Stimulated activated CD4-positive, alpha-beta T cell treated with anti-CD3 and anti-CD28 coated beads, Interleukin-15, amount 100 ng/mL, for 24 hours (primary cell): Measurements from ENCODE around the gene ARHGEF28.

Experiments used
- DNase-seq: peaks from one replicate; pipeline ENCODE4 v3.0.0-alpha.2; 2020

ARHGEF28 gene

GRCh38 chr5:73625944-73626811 is at the start of gene ARHGEF28:
Gene ARHGEF28 (plus strand): TSS chr5:73626196. CDS start chr5:73684852, 58,656 bp downstream.
- DNase-seq, result peak; percentile 52

- DNase-seq, result no peak
Observed at GRCh38 chr5:73582285-73583145, 43.5 kb upstream of the ARHGEF28 start.

- DNase-seq, result no peak
Observed at GRCh38 chr5:73587923-73588322, 38.1 kb upstream of the ARHGEF28 start.

GRCh38 chr5:73591102-73591695 is 34.8 kb upstream of the ARHGEF28 start:
- DNase-seq, result peak; percentile 48

DNA sequence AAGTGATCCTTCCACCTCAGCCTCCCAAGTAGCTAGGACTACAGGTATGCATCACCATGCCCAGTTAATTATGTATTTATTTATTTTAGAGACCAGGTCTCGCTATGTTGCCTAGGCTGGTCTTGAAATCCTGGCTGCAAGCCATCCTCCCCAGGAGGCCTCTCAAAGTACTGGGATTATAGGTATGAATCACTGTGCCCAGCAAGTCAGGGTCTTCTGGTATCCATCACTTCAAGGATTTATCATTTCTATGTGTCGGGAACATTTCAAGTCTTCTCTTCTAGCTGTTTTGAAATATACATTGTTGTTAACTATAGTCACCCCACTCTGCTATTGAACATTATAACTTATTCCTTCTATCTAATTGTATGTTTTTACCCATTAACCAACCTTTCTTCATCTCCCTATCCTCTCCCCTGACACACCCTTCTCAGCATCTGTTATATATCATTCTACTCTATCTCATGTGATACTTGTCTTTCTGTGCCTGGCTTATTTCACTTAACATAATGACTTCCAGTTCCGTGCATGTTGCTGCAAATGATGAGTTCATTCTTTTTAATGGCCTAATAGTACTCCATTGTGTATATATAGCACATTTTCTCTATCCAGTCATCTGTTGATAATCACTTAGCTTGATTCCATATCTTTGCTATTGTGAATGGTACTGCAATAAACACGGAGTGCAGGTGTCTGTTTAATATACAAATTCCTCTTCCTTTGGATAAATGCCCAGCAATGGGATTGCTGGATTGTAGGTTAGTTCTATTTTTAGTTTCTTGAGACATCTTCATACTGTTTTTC is 34.1 kb upstream of the ARHGEF28 start:
- DNase-seq, result no peak

- DNase-seq, result no peak
Observed at GRCh38 chr5:73592551-73592950, 33.4 kb upstream of the ARHGEF28 start.

GRCh38 chr5:73596705-73597328 is 29.2 kb upstream of the ARHGEF28 start:
- peak; percentile 26 for DNase-seq

- no peak for DNase-seq
Observed at GRCh38 chr5:73599380-73599779, 26.6 kb upstream of the ARHGEF28 start.

DNA sequence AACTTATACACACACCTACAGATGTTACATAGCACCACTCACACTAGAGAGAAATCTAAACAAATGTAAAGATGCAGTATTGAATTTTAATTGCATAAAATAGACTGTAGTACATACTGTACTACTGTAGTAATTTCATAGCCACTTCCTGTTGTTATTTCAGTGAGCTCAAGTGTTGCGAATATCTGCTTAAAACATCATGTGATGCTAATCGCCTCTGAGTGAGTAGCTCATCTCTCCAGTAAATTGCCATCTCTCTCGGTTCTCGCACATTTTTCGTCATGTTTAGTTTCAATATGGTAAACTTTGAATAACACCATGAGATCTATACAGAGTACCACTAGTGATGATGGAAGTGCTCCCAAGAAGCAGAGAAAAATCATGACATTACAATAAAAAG is 22.0 kb upstream of the ARHGEF28 start:
- no peak for DNase-seq

- no peak for DNase-seq
Observed at GRCh38 chr5:73605223-73606087, 20.5 kb upstream of the ARHGEF28 start.

DNA sequence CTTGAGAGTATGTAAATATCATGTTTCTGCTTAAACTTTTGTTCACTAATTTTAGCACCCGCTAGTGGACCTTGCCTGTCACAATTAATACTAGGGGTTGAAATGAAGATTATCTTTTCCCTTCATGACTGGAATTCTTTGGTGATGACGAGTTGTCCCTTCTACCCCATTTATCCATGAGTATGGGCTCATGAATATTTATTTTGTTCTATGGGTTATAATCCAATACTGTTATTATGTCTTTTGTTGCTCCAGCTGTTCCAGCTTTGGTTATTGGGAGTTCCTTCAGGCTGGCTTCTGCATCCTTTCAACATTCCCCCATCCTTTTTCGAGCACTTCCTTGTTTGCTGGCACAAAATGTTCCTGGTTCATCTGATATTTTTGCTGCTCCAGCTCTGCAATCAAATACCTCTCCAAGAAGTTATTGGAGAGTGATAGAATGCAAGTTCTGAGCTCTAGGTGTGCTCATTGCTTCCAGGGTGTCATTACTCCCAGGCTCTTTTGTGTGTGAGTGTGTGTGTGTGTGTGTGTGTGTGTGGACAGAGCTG is 19.7 kb upstream of the ARHGEF28 start:
- no peak for DNase-seq

DNA sequence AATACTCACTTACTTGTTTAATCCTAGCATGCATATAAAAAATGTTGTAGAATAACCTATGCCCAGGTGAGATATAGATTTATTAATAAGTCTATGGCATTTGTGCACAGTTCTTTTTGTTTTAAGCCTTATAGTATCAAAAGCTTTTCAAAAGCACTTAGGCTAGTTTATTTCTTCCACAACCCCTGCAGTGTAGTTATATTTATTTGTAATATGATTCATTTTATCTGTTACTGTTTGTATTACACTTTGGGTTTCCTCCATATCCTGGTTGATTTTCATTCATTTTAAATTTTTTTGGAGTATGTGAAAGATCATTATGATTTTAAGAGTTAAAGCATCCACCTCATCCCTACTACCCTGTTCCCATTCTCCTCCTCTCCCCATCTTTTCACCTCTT is 18.8 kb upstream of the ARHGEF28 start:
- no peak for DNase-seq

GRCh38 chr5:73612799-73613198 is 13.2 kb upstream of the ARHGEF28 start:
- no peak for DNase-seq

GRCh38 chr5:73615085-73615484 is 10.9 kb upstream of the ARHGEF28 start:
- no peak for DNase-seq

- no peak for DNase-seq
Observed at GRCh38 chr5:73615947-73616346, 10.0 kb upstream of the ARHGEF28 start.

DNA sequence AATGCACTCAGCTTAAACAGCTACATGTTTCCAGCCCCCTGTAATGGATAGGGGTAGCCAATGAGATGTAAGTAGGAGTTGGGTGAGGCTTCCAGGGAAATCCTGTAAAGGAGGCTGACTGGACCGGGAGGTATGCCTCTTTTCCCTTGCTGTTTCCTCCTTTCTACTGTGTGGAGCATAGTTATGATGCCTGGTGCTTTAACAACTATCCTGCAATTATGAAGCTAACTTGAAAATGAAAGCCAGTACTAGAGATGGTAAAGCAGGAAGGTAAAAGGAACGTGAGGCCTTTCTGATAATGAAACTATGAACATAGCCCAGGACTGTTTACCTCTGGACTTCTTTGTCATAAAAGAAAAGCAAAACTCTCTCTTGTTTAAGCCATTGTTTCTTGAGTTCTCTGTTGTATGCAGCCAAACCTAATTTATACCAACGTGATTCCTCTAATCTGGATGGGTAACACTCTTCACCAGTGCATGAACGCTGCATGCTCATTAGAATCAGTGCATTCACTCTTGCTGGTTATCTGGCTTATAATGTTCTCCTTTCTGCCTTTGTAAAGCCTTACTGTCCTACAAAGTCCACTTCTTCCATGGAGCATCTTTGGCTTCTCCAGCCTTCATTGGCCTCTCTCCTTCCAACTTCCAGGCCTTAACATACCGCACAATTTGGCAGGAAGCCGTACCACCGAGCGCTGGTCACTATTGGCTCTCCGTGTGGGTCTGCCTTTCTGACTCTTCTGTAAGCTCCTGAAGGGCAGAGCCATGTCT is 8.3 kb upstream of the ARHGEF28 start:
- no peak for DNase-seq

DNA sequence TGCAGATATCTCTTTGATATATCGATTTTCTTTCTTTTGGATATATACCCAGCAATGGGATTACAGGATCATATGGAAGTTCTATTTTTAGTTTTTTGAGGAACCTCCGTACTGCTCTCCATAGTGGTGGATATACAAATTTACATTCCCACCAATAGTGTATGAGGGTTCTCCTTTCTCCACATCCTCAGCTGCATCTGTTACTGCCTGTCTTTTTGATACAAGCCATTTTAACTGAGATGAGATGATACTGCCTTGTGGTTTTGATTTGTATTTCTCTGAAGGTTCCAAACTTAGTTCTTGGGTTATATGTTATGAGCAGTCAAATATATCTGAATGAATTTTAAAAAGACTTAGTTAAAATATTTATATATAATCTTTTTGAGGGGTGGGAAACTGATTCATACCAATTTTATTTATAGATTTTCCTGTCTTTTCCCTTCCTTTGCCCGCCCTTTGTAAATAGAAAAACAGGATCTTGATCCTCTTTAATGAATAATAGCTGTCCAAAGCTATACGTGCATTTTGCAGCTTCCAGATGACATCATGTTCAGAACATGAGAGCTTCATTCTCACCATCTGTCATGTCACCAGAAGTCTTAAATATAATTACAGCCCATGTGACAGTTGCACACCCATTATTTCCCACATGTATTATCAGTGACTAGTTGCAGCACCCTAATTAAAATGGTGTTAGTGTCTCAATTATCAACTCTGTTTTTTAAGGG is 6.2 kb upstream of the ARHGEF28 start:
- no peak for DNase-seq

DNA sequence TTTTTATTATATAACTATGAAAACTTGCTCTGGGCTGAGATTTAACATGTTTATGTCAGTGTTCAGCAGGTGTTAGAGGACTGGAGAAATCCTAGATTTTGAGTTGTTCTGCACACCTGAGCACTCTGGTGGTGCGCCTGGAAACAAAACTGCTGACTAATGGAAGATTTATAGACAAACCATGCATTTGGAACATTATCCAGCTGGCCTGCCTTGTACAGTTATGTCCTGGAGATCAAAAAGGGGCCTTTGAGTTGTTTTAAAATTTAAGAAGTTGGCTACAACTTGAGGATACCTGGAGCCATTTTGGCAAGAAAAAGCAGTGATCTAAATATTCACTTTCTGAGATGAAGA is 5.7 kb upstream of the ARHGEF28 start:
- no peak for DNase-seq

GRCh38 chr5:73623060-73623459 is 2.9 kb upstream of the ARHGEF28 start:
- DNase-seq, result no peak
